Subcutaneous adipose tissue (tissue), 4 donors: ENCODE data around the gene RNF8. TPM values are rescaled to one million over a fixed set of nuclear protein-coding genes. Genes with fewer than 3 reads are reported as not detected.

Experiments
- total RNA-seq, 4 donors: library from RNA; depleted of rRNA; stranded (reverse); fragments of >200 nt; gene quantifications; one replicate each; pipeline ENCODE4 v1.1.0, GENCODE V29; 2016
- TF ChIP-seq, protein P1 (sequence below): fragments of 450-650 bp; IDR thresholded peaks from one replicate; pipeline ENCODE4 v1.5.1; 2016; ENCODE audit warnings: low read depth, mild to moderate bottlenecking, control low read depth, antibody characterized with exemption, moderate library complexity

The RNF8 gene
- total RNA-seq, 4 donors from 2014 or later, result 8.8 to 15.0 (median 14.1) TPM

GRCh38 chr6:37369321-37370201 is 15.8 kb downstream of the RNF8 start:
- TF ChIP-seq, protein P1, sequence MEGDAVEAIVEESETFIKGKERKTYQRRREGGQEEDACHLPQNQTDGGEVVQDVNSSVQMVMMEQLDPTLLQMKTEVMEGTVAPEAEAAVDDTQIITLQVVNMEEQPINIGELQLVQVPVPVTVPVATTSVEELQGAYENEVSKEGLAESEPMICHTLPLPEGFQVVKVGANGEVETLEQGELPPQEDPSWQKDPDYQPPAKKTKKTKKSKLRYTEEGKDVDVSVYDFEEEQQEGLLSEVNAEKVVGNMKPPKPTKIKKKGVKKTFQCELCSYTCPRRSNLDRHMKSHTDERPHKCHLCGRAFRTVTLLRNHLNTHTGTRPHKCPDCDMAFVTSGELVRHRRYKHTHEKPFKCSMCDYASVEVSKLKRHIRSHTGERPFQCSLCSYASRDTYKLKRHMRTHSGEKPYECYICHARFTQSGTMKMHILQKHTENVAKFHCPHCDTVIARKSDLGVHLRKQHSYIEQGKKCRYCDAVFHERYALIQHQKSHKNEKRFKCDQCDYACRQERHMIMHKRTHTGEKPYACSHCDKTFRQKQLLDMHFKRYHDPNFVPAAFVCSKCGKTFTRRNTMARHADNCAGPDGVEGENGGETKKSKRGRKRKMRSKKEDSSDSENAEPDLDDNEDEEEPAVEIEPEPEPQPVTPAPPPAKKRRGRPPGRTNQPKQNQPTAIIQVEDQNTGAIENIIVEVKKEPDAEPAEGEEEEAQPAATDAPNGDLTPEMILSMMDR, result no peak

GRCh38 chr6:37371154-37372083 is 17.6 kb downstream of the RNF8 start:
- TF ChIP-seq, protein P1, result no peak

- TF ChIP-seq, protein P1, result no peak
These were observed 18.3 kb downstream of the RNF8 start for GRCh38 chr6:37372116-37372515.

GRCh38 chr6:37373822-37374471 is 20.2 kb downstream of the RNF8 start:
- TF ChIP-seq, protein P1, result no peak

DNA sequence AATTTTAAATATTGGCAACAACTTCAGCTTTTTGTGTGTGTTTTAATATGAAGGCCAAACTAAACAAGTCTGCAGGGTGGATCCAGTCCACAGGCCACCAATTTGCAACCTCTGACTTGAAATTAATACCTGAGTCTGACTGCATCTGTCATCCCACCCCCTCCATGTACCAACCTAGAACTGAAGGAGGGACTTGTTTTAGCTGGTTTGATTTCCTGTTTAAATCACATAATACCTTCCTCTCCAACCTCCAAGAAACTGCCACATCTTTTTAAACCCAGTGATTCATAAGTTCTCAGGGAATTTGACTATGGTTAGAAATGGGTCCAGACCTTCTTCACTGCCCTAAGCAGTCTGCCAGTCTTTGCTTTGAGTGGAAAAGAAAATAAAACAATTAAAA is 21.6 kb downstream of the RNF8 start:
- TF ChIP-seq, protein P1, result no peak

DNA sequence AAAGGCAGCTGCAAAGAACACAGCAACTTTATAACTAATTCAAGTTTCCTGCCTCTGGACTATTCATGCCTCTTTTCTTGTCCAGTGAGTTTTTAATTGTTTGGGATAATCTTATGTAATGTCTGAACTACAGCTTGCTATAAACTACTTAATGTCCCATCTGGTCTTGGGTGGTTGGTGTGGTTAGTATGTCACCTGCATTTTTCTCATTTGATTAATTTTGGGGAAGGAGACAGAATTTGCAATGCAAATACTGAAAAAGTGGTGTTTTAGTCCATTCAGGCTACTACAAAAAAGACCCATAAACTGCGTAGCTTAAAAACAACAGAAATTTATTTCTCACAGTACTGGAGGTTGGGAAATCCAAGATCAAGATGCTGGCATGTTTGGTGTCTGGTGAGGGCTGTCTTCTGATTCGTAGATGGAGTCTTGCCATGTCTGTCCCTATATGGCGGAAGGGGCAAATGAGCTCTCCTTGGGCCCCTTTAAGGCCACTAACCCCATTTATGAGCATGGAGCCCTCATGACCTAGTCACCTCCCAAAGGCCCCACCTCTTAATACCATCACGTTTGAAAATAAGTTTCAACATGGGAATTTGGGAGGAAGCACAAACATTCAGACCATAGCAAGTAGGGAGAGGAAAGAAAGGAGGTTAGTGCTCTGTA is 22.4 kb downstream of the RNF8 start:
- TF ChIP-seq, protein P1, result no peak
